Caco-2 (cell line): ENCODE results near the gene ENOX1. TPM values are rescaled to one million over a fixed set of nuclear protein-coding genes. Genes with fewer than 3 reads are reported as not detected.

Experiments
- BruUV-seq: library from RNA; stranded (reverse); fragments of 400-500 nt; replicated peaks from 2 replicates; lab custom pipeline; 2021; lab: Mats Ljungman, UMichigan
- CTCF ChIA-PET: fragments of 300-600 bp; sonication (Branson Sonifier 250); formaldehyde crosslinking; loops from one replicate; lab custom pipeline; 2022; ENCODE audit warnings: antibody characterized with exemption; lab: Charles Lee
- POLR2A ChIA-PET: fragments of 300-600 bp; sonication (Branson Sonifier 250); formaldehyde crosslinking; loops from one replicate; lab custom pipeline; 2022; ENCODE audit warnings: antibody characterized with exemption; lab: Charles Lee
- DNase-seq, 2 experiments: peaks; one replicate each; pipeline versions ENCODE4 v3.0.0 to v3.0.0-alpha.2; 2020 to 2022
- H3K27me3 ChIP-seq: replicated peaks from 2 replicates; pipeline ENCODE4 v1.6.0; 2011; ENCODE audit warnings: low read length; ENCODE audit not compliant: control insufficient read depth, insufficient read depth
- H3K36me3 ChIP-seq: 2 replicates; pipeline ENCODE4 v1.5.1; 2011; ENCODE audit warnings: low read length; ENCODE audit not compliant: control insufficient read depth, insufficient read depth
- H3K4me1 ChIP-seq: fragments of 250-450 bp; sonication (Bioruptor Pico); 2 replicates; pipeline ENCODE4 v1.5.1; 2020; ENCODE audit warnings: mild to moderate bottlenecking
- H3K4me3 ChIP-seq: 2 replicates; pipeline ENCODE4 v1.5.1; 2011; ENCODE audit warnings: low read depth, mild to moderate bottlenecking, control low read depth, low read length
- H3K9me3 ChIP-seq: fragments of 250-450 bp; sonication (Bioruptor Pico); 2 replicates; pipeline ENCODE4 v1.5.1; 2020; ENCODE audit warnings: mild to moderate bottlenecking, moderate library complexity
- H3K27ac Mint-ChIP-seq: one replicate; pipeline ENCODE4 v1.8.0; 2022; ENCODE audit warnings: mixed read lengths; ENCODE audit not compliant: unreplicated experiment
- H3K27me3 Mint-ChIP-seq: one replicate; pipeline ENCODE4 v1.8.0; 2022; ENCODE audit warnings: mixed read lengths; ENCODE audit not compliant: insufficient read depth, unreplicated experiment
- H3K36me3 Mint-ChIP-seq: one replicate; pipeline ENCODE4 v1.8.0; 2022; ENCODE audit warnings: mild to moderate bottlenecking, mixed read lengths; ENCODE audit not compliant: insufficient read depth, unreplicated experiment
- H3K4me1 Mint-ChIP-seq: one replicate; pipeline ENCODE4 v1.8.0; 2022; ENCODE audit warnings: low read depth, mixed read lengths; ENCODE audit not compliant: unreplicated experiment
- H3K4me3 Mint-ChIP-seq: one replicate; pipeline ENCODE4 v1.8.0; 2022; ENCODE audit warnings: mild to moderate bottlenecking, moderate library complexity, mixed read lengths; ENCODE audit not compliant: unreplicated experiment
- H3K9me3 Mint-ChIP-seq: one replicate; pipeline ENCODE4 v1.8.0; 2022; ENCODE audit warnings: mixed read lengths; ENCODE audit not compliant: unreplicated experiment
- intact Hi-C: fragments of 100-400 bp; cut with micrococcal nuclease; formaldehyde crosslinking; loops from one replicate; pipeline ENCODE4 v1.10.0; 2022; ENCODE audit not compliant: unreplicated experiment
- total RNA-seq: library from RNA; stranded (reverse); gene quantifications from 2 replicates; pipeline ENCODE4 v1.2.3, GENCODE V29; 2022
- TF ChIP-seq, protein P1 (sequence below), 2 experiments: fragments of 200-600 bp in 1 of 2; IDR thresholded peaks; 1 replicate in 1 of 2; 2 replicates in 1 of 2; pipeline versions ENCODE4 v1.5.1 to v1.8.0; 2011 to 2022; ENCODE audit warnings: antibody characterized with exemption in 1 of 2, control low read depth in 1 of 2, inconsistent platforms in 1 of 2, low read depth in 1 of 2, low read length in 1 of 2, mild to moderate bottlenecking in 1 of 2, moderate library complexity in 1 of 2; ENCODE audit not compliant: insufficient read depth in 1 of 2, severe bottlenecking in 1 of 2, unreplicated experiment in 1 of 2

ENOX1 gene
- total RNA-seq, 1 experiment from 2014 or later = 9.1 TPM

GRCh38 chr13:43749503-43749902, 37.3 kb downstream of the ENOX1 start:
- Histone ChIP-seq H3K4me3 (no peak overlapping the region), H3K27me3 (no peaks in the 10 kb centered on the region), H3K9me3 (no peaks in the 10 kb centered on the region; the same call in 1 of the 2 replicates), H3K36me3 (no peaks in the 10 kb centered on the region), H3K4me1 (no peaks in the 10 kb centered on the region)
- ChIA-PET CTCF (no interaction called here), POLR2A (no interaction called here)
- H3K4me3 Mint-ChIP-seq = no peak overlapping the region
- H3K36me3 Mint-ChIP-seq = peaks cover 3% of the 10 kb centered on the region
- no peak for DNase-seq
- no TSS peak for BruUV-seq
- intact Hi-C loops = no loop called here
- H3K27ac Mint-ChIP-seq = no peak overlapping the region
- no peaks in the 10 kb centered on the region for H3K9me3 Mint-ChIP-seq
- H3K4me1 Mint-ChIP-seq = peaks cover under 1% of the 10 kb centered on the region
- TF ChIP-seq, protein P1, sequence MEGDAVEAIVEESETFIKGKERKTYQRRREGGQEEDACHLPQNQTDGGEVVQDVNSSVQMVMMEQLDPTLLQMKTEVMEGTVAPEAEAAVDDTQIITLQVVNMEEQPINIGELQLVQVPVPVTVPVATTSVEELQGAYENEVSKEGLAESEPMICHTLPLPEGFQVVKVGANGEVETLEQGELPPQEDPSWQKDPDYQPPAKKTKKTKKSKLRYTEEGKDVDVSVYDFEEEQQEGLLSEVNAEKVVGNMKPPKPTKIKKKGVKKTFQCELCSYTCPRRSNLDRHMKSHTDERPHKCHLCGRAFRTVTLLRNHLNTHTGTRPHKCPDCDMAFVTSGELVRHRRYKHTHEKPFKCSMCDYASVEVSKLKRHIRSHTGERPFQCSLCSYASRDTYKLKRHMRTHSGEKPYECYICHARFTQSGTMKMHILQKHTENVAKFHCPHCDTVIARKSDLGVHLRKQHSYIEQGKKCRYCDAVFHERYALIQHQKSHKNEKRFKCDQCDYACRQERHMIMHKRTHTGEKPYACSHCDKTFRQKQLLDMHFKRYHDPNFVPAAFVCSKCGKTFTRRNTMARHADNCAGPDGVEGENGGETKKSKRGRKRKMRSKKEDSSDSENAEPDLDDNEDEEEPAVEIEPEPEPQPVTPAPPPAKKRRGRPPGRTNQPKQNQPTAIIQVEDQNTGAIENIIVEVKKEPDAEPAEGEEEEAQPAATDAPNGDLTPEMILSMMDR (IDR thresholded peaks at IDR 0.05; ENCODE audit: insufficient read depth in 1 of 2, low read depth in 1 of 2, low read length in 1 of 2, severe bottlenecking in 1 of 2, unreplicated experiment in 1 of 2) = no peak
- H3K27me3 Mint-ChIP-seq = no peaks in the 10 kb centered on the region

DNA sequence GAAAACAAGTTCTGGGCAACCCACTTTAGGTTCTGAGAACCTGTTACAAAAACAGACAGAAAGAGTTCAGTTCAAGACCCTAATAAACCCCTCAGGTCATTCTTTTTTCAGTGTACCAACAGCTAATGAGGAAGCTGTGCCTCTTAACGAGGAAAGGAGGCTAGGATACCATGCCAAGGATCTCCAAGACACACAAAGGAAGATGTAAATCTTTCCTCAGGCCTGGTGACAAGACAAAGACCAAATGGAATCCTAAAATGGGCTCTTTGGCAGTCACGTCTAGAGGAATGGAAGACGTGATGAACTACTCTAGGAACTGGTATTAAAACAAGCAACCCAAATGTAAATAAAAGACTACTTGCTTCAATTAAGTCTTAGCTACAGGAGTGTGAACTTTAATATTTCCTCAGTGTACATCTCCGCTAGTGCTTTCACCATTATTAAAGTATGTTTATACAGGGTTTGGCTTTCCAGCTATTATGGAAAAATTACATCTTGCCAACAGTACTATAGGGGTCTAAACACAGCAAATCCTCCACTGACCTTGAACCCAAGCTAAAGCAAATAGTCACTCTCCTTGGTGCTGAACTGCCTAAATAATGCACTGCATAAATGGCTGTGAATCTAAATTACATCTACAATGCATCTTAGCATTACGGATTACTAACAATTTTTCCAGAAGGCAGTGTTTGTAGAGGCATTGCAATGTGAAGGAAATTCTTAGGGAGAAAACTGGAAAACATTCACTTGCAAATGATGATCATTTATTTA, 42.3 kb downstream of the ENOX1 start:
- H3K9me3 Mint-ChIP-seq = no peaks in the 10 kb centered on the region
- Histone ChIP-seq H3K36me3 (no peaks in the 10 kb centered on the region), H3K4me1 (no peaks in the 10 kb centered on the region), H3K27me3 (no peaks in the 10 kb centered on the region), H3K9me3 (no peaks in the 10 kb centered on the region; the same call in 1 of the 2 replicates), H3K4me3 (no peak overlapping the region)
- ChIA-PET CTCF (no interaction called here), POLR2A (no interaction called here)
- H3K27me3 Mint-ChIP-seq = no peaks in the 10 kb centered on the region
- TF ChIP-seq, protein P1 (IDR thresholded peaks at IDR 0.05; ENCODE audit: insufficient read depth in 1 of 2, low read depth in 1 of 2, low read length in 1 of 2, severe bottlenecking in 1 of 2, unreplicated experiment in 1 of 2) = no peak
- DNase-seq = no peak
- H3K27ac Mint-ChIP-seq = no peak overlapping the region
- intact Hi-C loops = no loop called here
- no TSS peak for BruUV-seq
- H3K4me3 Mint-ChIP-seq = no peak overlapping the region
- no peaks in the 10 kb centered on the region for H3K4me1 Mint-ChIP-seq
- H3K36me3 Mint-ChIP-seq = no peaks in the 10 kb centered on the region

- Histone ChIP-seq H3K4me3 (no peak overlapping the region), H3K27me3 (no peaks in the 10 kb centered on the region), H3K9me3 (no peaks in the 10 kb centered on the region; the same call in 1 of the 2 replicates), H3K4me1 (no peaks in the 10 kb centered on the region), H3K36me3 (no peaks in the 10 kb centered on the region)
- no peaks in the 10 kb centered on the region for H3K36me3 Mint-ChIP-seq
- no peaks in the 10 kb centered on the region for H3K4me1 Mint-ChIP-seq
- TF ChIP-seq, protein P1 (IDR thresholded peaks at IDR 0.05; ENCODE audit: insufficient read depth in 1 of 2, low read depth in 1 of 2, low read length in 1 of 2, severe bottlenecking in 1 of 2, unreplicated experiment in 1 of 2) = no peak
- H3K9me3 Mint-ChIP-seq = no peaks in the 10 kb centered on the region
- POLR2A ChIA-PET = no interaction called here
- BruUV-seq = no TSS peak
- H3K4me3 Mint-ChIP-seq = no peak overlapping the region
- no peak for DNase-seq
- CTCF ChIA-PET = no interaction called here
- no peaks in the 10 kb centered on the region for H3K27me3 Mint-ChIP-seq
- H3K27ac Mint-ChIP-seq = no peak overlapping the region
- intact Hi-C loops = no loop called here
Observed at GRCh38 chr13:43742911-43743310, 43.9 kb downstream of the ENOX1 start.
